OCI-LY1 (cell line): Measurements from ENCODE around the gene TLL2.

Source experiments
- CTCF ChIP-seq: fragments of 200-600 bp; sonication (generic), shearing (Covaris generic); IDR thresholded peaks from 2 replicates; pipeline ENCODE4 v1.5.1; 2017; ENCODE audit warnings: mild to moderate bottlenecking, antibody characterized with exemption, low read length, moderate library complexity, mixed read lengths
- EZH2 ChIP-seq: fragments of 200-600 bp; sonication (generic), shearing (Covaris generic); IDR thresholded peaks from 2 replicates; pipeline ENCODE4 v1.8.0; 2017; ENCODE audit warnings: borderline replicate concordance, mixed run types, mild to moderate bottlenecking, antibody characterized with exemption, low read length, moderate library complexity, mixed read lengths

DNA sequence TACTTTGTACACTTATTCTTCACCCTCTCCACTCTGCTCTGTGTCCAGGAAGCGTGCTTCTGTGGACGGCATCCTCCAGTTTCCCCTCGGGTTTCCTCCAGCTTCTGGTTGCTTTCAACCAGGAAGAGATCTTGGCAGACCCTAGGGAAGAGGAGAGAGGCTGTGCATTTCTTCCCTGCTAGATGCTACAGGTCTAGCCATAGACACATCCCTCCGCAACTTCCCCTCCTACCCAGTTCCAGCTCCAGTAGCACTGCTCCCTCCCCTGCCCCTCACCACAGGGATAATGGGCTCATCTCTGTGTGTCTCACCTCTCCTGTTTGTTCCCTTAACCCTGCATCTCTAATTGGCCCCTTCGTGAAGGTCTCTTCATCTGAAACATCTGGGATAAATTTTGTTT lies 16.3 kb downstream of the TLL2 start:
- TF ChIP-seq CTCF (no peak), EZH2 (no peak)
